Activated naive CD4-positive, alpha-beta T cell treated with anti-CD3 and anti-CD28 coated beads, Interleukin-2, amount 50 U/mL, for 24 hours (primary cell): ENCODE results near the gene IL36B.
A peak's percentile ranks its signal among the peaks of the same experiment; 100 is the strongest.

Source experiments
- H3K27ac Mint-ChIP-seq: one replicate; pipeline ENCODE4 v1.8.0; 2021; ENCODE audit warnings: mild to moderate bottlenecking, mixed read lengths
- H3K27me3 Mint-ChIP-seq: one replicate; pipeline ENCODE4 v1.8.0; 2021; ENCODE audit warnings: mixed read lengths
- H3K36me3 Mint-ChIP-seq: one replicate; pipeline ENCODE4 v1.8.0; 2021; ENCODE audit warnings: mixed read lengths
- H3K4me1 Mint-ChIP-seq: one replicate; pipeline ENCODE4 v1.8.0; 2021; ENCODE audit warnings: mixed read lengths
- H3K4me3 Mint-ChIP-seq: one replicate; pipeline ENCODE4 v1.8.0; 2021; ENCODE audit warnings: mild to moderate bottlenecking, mixed read lengths
- H3K9me3 Mint-ChIP-seq: one replicate; pipeline ENCODE4 v1.8.0; 2021; ENCODE audit warnings: mixed read lengths

IL36B gene

GRCh38 chr2:113081488-113082210 lies 29.0 kb upstream of the IL36B start:
- Mint-ChIP-seq H3K36me3 (peaks cover 2% of the 10 kb centered on the region), H3K27ac (no peak overlapping the region), H3K9me3 (no peaks in the 10 kb centered on the region), H3K4me3 (no peak overlapping the region), H3K27me3 (no peaks in the 10 kb centered on the region), H3K4me1 (peaks cover 7% of the 10 kb centered on the region)

DNA sequence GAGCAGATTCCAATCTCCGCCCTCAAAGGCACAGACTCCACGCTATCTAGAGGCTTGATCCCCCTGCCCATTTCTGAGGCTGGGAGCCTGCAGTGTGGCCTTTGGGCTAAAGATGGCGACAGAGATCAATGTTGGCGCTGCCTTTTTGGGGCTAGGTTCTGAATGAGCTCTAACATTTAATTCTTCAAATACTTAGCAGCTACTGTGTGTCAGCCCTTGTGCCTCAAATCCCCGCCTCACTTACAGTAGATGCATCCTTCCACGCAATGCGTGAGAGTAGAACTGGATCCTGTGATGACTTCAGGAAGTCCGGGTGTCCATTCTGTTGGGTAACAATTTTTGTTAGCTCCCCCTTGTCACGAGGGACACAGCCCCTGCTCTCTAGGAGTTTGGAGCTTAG lies 27.5 kb upstream of the IL36B start:
- Mint-ChIP-seq H3K36me3 (no peaks in the 10 kb centered on the region), H3K9me3 (no peaks in the 10 kb centered on the region), H3K4me1 (peaks cover 10% of the 10 kb centered on the region), H3K4me3 (no peak overlapping the region), H3K27me3 (no peaks in the 10 kb centered on the region), H3K27ac (no peak overlapping the region)

DNA sequence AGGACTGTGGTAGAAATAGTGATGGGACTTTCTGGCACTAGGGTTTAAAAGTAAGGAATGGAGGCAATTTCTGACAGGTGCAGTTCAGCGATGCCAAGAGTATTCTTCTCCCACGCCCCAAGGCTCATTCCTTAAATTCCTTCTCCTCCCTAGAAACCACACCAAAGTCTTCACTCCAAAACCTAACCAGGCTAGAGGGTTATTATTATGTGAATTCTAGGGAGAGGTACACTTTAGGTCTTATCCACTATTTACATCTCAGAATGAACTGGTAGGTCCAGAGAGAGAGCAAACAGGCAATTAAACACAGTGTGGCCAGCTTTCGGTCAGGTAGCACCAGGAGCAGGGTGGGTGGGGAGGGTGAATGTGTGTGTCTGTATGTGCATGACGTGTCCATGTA lies 26.5 kb upstream of the IL36B start:
- no peaks in the 10 kb centered on the region for H3K27me3 Mint-ChIP-seq
- no peak overlapping the region for H3K27ac Mint-ChIP-seq

GRCh38 chr2:113078350-113078839 lies 25.7 kb upstream of the IL36B start:
- peaks cover 17% of the 10 kb centered on the region for H3K4me1 Mint-ChIP-seq
- no peaks in the 10 kb centered on the region for H3K36me3 Mint-ChIP-seq
- no peaks in the 10 kb centered on the region for H3K27me3 Mint-ChIP-seq
- H3K9me3 Mint-ChIP-seq = no peaks in the 10 kb centered on the region
- H3K27ac Mint-ChIP-seq = no peak overlapping the region
- no peak overlapping the region for H3K4me3 Mint-ChIP-seq

More for the DNA sequence above, 26.5 kb upstream of the IL36B start:
- H3K9me3 Mint-ChIP-seq = no peaks in the 10 kb centered on the region
- H3K4me3 Mint-ChIP-seq = no peak overlapping the region
- peaks cover 18% of the 10 kb centered on the region for H3K4me1 Mint-ChIP-seq
- no peaks in the 10 kb centered on the region for H3K36me3 Mint-ChIP-seq

- H3K9me3 Mint-ChIP-seq = no peaks in the 10 kb centered on the region
- H3K27ac Mint-ChIP-seq = no peak overlapping the region
- no peaks in the 10 kb centered on the region for H3K36me3 Mint-ChIP-seq
- no peaks in the 10 kb centered on the region for H3K27me3 Mint-ChIP-seq
- H3K4me3 Mint-ChIP-seq = no peak overlapping the region
- peaks cover 12% of the 10 kb centered on the region for H3K4me1 Mint-ChIP-seq
These were observed 25.3 kb upstream of the IL36B start for GRCh38 chr2:113077921-113078320.

GRCh38 chr2:113076954-113077669 lies 24.4 kb upstream of the IL36B start:
- H3K4me3 Mint-ChIP-seq = no peak overlapping the region
- no peaks in the 10 kb centered on the region for H3K27me3 Mint-ChIP-seq
- H3K27ac Mint-ChIP-seq = peak overlapping the region; percentile 52
- no peaks in the 10 kb centered on the region for H3K36me3 Mint-ChIP-seq
- H3K4me1 Mint-ChIP-seq = peaks cover 12% of the 10 kb centered on the region
- no peaks in the 10 kb centered on the region for H3K9me3 Mint-ChIP-seq

DNA sequence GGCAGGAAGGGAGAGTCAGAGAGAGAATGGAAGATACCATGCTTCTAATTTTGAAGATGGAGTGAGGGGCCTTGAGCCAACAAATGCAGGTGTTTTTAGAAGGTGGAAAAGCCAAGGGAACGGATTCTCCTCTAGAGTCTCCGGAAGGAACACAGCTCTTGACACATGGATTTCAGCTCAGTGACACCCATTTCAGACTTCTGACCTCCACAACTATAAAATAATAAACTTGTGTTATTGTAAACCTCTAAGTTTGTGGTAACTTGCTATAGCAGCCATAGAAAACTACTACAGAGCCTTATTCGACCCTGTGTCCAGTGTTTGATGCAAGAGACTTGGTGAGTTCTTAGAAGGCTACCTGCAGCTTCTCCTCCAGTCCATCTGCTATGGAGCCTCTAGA lies 22.9 kb upstream of the IL36B start:
- Mint-ChIP-seq H3K27ac (no peak overlapping the region), H3K4me3 (no peak overlapping the region), H3K9me3 (no peaks in the 10 kb centered on the region), H3K36me3 (no peaks in the 10 kb centered on the region), H3K27me3 (no peaks in the 10 kb centered on the region), H3K4me1 (peaks cover 12% of the 10 kb centered on the region)

GRCh38 chr2:113075030-113075429 lies 22.4 kb upstream of the IL36B start:
- Mint-ChIP-seq H3K27me3 (no peaks in the 10 kb centered on the region), H3K4me1 (peaks cover 12% of the 10 kb centered on the region), H3K36me3 (no peaks in the 10 kb centered on the region), H3K9me3 (no peaks in the 10 kb centered on the region), H3K4me3 (no peak overlapping the region), H3K27ac (no peak overlapping the region)

DNA sequence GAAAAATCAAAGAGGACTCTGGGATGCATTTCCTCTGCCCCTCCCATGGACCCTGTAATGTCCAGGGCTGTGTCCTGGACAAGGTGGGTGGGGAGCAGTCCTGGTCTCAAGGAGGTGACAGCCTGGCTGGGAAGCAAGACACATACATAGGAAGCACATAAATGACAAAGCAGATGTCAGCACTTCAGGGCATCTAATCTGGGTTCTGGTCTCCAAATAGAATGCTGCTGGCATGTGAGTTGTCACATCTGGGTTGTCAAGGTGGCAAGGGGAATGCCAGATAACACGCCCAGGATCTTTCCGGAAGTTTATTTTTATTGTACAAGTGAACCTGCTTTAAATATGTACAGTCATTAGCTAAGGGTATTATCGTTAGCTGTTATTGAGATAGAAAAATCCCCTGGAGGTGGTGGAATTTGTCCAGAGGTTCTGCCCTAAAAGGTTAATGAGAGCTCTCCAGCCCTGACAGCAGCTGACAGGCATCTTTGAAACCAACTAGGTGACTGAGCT lies 20.7 kb upstream of the IL36B start:
- Mint-ChIP-seq H3K4me1 (peaks cover 12% of the 10 kb centered on the region), H3K4me3 (no peak overlapping the region), H3K27ac (no peak overlapping the region), H3K36me3 (no peaks in the 10 kb centered on the region), H3K27me3 (no peaks in the 10 kb centered on the region), H3K9me3 (no peaks in the 10 kb centered on the region)

DNA sequence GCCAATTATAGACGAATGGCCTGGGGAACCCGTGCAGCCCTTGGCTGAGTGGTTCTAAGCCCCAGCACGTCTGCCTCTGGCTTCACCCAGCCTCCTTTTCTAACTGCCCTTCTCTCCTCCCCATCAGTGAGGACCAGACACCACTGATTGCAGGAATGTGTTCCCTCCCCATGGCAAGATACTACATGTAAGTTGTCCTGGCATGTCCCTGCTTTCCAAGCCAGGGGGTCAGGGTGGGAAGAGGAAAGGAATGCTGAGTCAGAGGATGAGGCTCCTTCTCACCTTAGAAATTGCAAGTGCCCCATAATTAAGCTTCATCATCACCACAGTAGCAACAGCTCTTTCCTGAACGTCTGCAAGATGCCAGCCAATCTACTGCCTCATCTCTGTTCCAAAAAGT lies 19.9 kb upstream of the IL36B start:
- Mint-ChIP-seq H3K9me3 (no peaks in the 10 kb centered on the region), H3K4me3 (no peak overlapping the region), H3K4me1 (peaks cover 12% of the 10 kb centered on the region), H3K27ac (no peak overlapping the region), H3K27me3 (no peaks in the 10 kb centered on the region), H3K36me3 (peaks cover 1% of the 10 kb centered on the region)

GRCh38 chr2:113070606-113070975 lies 17.9 kb upstream of the IL36B start:
- peaks cover 2% of the 10 kb centered on the region for H3K36me3 Mint-ChIP-seq
- peaks cover 12% of the 10 kb centered on the region for H3K4me1 Mint-ChIP-seq
- no peaks in the 10 kb centered on the region for H3K27me3 Mint-ChIP-seq
- H3K9me3 Mint-ChIP-seq = peaks cover 4% of the 10 kb centered on the region
- H3K4me3 Mint-ChIP-seq = no peak overlapping the region
- H3K27ac Mint-ChIP-seq = no peak overlapping the region

- Mint-ChIP-seq H3K4me1 (peaks cover 7% of the 10 kb centered on the region), H3K4me3 (no peak overlapping the region), H3K27me3 (no peaks in the 10 kb centered on the region), H3K9me3 (peaks cover 4% of the 10 kb centered on the region), H3K36me3 (peaks cover 2% of the 10 kb centered on the region), H3K27ac (no peak overlapping the region)
These were observed 17.3 kb upstream of the IL36B start for GRCh38 chr2:113069676-113070605.

DNA sequence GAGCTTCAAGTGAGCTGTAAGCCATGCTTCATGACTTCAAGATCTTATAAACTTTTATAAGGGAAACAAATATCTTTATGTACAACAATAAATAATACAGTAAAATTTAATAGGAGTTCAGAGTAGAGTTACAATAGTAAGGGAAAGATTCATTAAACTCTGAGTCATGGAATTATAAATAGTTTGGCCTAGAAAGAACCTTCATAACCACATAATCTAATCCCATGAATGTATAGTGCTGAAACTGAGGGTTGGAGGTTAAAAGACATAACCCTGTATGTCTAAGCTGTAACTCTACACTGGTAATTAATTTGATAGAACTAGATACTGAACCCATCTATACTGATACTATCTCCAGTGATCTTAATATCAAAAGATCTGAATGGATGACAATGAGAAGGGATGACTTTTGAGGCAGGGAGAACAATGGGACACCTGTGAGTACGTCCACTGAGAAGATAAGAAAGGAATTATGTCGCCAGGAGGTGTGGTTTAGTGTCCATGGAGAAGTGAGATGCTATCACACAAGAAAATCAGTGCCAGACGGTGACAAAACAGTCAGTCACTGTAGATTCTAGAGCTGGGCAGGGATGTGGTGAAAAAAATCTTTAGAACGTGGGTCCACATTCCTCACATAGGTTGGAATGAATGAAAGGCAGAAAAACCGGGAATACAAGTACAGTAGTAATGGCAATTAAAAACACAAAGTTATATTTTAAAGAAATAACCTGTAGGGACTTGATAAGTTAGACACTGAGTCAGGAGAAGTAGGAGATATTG lies 16.2 kb upstream of the IL36B start:
- H3K4me3 Mint-ChIP-seq = no peak overlapping the region

GRCh38 chr2:113068249-113068648 lies 15.6 kb upstream of the IL36B start:
- Mint-ChIP-seq H3K4me3 (no peak overlapping the region), H3K27me3 (no peaks in the 10 kb centered on the region), H3K36me3 (peaks cover 2% of the 10 kb centered on the region)

More for the DNA sequence above, 16.2 kb upstream of the IL36B start:
- Mint-ChIP-seq H3K9me3 (peaks cover 4% of the 10 kb centered on the region), H3K36me3 (peaks cover 2% of the 10 kb centered on the region), H3K4me1 (no peaks in the 10 kb centered on the region), H3K27me3 (no peaks in the 10 kb centered on the region), H3K27ac (no peak overlapping the region)

GRCh38 chr2:113067681-113068080 lies 15.0 kb upstream of the IL36B start, which contains the start of gene IL1F10:
TSS of gene IL1F10 (plus strand) at chr2:113067970. CDS start at chr2:113072739, 4,769 bp downstream.
- H3K4me3 Mint-ChIP-seq = no peak within 1 kb of the TSS
- H3K36me3 Mint-ChIP-seq = peaks cover 2% of the 10 kb centered on the region
- H3K9me3 Mint-ChIP-seq = peaks cover 4% of the 10 kb centered on the region
- no peaks in the 10 kb centered on the region for H3K4me1 Mint-ChIP-seq
- H3K27ac Mint-ChIP-seq = no peak within 1 kb of the TSS
- no peaks in the 10 kb centered on the region for H3K27me3 Mint-ChIP-seq

More at GRCh38 chr2:113068249-113068648, 15.6 kb upstream of the IL36B start:
- H3K4me1 Mint-ChIP-seq = no peaks in the 10 kb centered on the region
- H3K27ac Mint-ChIP-seq = no peak overlapping the region
- H3K9me3 Mint-ChIP-seq = peaks cover 4% of the 10 kb centered on the region
